ENCODE data around the gene BEAN1. TPM values are rescaled to one million over a fixed set of nuclear protein-coding genes. Genes with fewer than 3 reads are reported as not detected.

Gene BEAN1
- polyA plus RNA-seq, 3 donors = 0.12 to 0.81 TPM; not detected in 1

- Mint-ChIP-seq H3K27ac (no peak overlapping the region), H3K27me3 (ENCODE audit: low read depth in 3 of 3) (peaks cover 0 to 12% (median 6%) of the 10 kb centered on the region in 3 donors), H3K4me1 (no peaks in the 10 kb centered on the region), H3K9me3 (peaks cover 0 to 6% (median 1%) of the 10 kb centered on the region in 7 donors), H3K4me3 (no peak overlapping the region), H3K36me3 (no peaks in the 10 kb centered on the region)
- WGBS (ENCODE audit: insufficient coverage) = 95% methylated on average over 4 of the region's 4 CpGs
- TF ChIP-seq, protein P1, sequence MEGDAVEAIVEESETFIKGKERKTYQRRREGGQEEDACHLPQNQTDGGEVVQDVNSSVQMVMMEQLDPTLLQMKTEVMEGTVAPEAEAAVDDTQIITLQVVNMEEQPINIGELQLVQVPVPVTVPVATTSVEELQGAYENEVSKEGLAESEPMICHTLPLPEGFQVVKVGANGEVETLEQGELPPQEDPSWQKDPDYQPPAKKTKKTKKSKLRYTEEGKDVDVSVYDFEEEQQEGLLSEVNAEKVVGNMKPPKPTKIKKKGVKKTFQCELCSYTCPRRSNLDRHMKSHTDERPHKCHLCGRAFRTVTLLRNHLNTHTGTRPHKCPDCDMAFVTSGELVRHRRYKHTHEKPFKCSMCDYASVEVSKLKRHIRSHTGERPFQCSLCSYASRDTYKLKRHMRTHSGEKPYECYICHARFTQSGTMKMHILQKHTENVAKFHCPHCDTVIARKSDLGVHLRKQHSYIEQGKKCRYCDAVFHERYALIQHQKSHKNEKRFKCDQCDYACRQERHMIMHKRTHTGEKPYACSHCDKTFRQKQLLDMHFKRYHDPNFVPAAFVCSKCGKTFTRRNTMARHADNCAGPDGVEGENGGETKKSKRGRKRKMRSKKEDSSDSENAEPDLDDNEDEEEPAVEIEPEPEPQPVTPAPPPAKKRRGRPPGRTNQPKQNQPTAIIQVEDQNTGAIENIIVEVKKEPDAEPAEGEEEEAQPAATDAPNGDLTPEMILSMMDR (IDR thresholded peaks at IDR 0.05) = no peak
- Histone ChIP-seq H3K9me3 (replicated peaks in 1 of 2; ENCODE audit: control insufficient read depth in 1 of 2, insufficient read depth in 1 of 2, low read length in 2 of 2) (no peaks in the 10 kb centered on the region), H2AFZ (ENCODE audit: insufficient read depth, low read depth, low read length, poor library complexity, severe bottlenecking) (no peak overlapping the region), H3K4me1 (ENCODE audit: control insufficient read depth in 1 of 2, insufficient read depth in 2 of 2, low read length in 2 of 2) (no peaks in the 10 kb centered on the region), H3K27ac (ENCODE audit: low read depth in 1 of 2, low read length in 2 of 2) (no peak overlapping the region), H3K4me2 (replicated peaks; ENCODE audit: extremely low read depth, low read length, poor library complexity, severe bottlenecking) (no peak overlapping the region), H3K4me3 (replicated peaks in 1 of 3; ENCODE audit: low read depth in 2 of 3, low read length in 3 of 3) (no peak overlapping the region), H3K79me2 (ENCODE audit: insufficient read depth, low read length) (no peaks in the 10 kb centered on the region), H3K36me3 (replicated peaks in 1 of 2; ENCODE audit: control insufficient read depth in 1 of 2, insufficient read depth in 2 of 2, low read length in 2 of 2) (no peaks in the 10 kb centered on the region), H3K27me3 (ENCODE audit: control insufficient read depth in 2 of 2, insufficient read depth in 2 of 2, low read length in 2 of 2) (no peaks in the 10 kb centered on the region), H4K20me1 (ENCODE audit: insufficient read depth, low read length) (no peaks in the 10 kb centered on the region), H3K9ac (ENCODE audit: insufficient read depth, low read length, poor library complexity, severe bottlenecking) (no peak overlapping the region)
- intact Hi-C loops (cut with micrococcal nuclease) = no loop called here
- no peak for DNase-seq
These were observed 43.5 kb upstream of the BEAN1 start for GRCh38 chr16:66383551-66383950.

GRCh38 chr16:66385415-66385814, 41.7 kb upstream of the BEAN1 start:
- H3K4me3 Mint-ChIP-seq = no peak overlapping the region

More at GRCh38 chr16:66385415-66385814, 41.7 kb upstream of the BEAN1 start:
- peaks cover 0 to 3% (median 0%) of the 10 kb centered on the region in 7 donors for H3K9me3 Mint-ChIP-seq
- no peaks in the 10 kb centered on the region for H3K27me3 ChIP-seq (ENCODE audit: control insufficient read depth in 2 of 2, insufficient read depth in 2 of 2, low read length in 2 of 2)
- intact Hi-C loops (cut with micrococcal nuclease) = no loop called here
- TF ChIP-seq, protein P1 (IDR thresholded peaks at IDR 0.05) = no peak
- H2AFZ ChIP-seq (ENCODE audit: insufficient read depth, low read depth, low read length, poor library complexity, severe bottlenecking) = no peak overlapping the region
- H3K27ac Mint-ChIP-seq = no peak overlapping the region
- peaks cover 0 to 12% (median 6%) of the 10 kb centered on the region in 3 donors for H3K27me3 Mint-ChIP-seq (ENCODE audit: low read depth in 3 of 3)
- H3K9me3 ChIP-seq (replicated peaks in 1 of 2; ENCODE audit: control insufficient read depth in 1 of 2, insufficient read depth in 1 of 2, low read length in 2 of 2) = no peaks in the 10 kb centered on the region
- no peak overlapping the region for H3K27ac ChIP-seq (ENCODE audit: low read depth in 1 of 2, low read length in 2 of 2)
- no peak for DNase-seq
- no peaks in the 10 kb centered on the region for H3K79me2 ChIP-seq (ENCODE audit: insufficient read depth, low read length)
- no peaks in the 10 kb centered on the region for H3K36me3 ChIP-seq (replicated peaks in 1 of 2; ENCODE audit: control insufficient read depth in 1 of 2, insufficient read depth in 2 of 2, low read length in 2 of 2)
- no peaks in the 10 kb centered on the region for H3K4me1 ChIP-seq (ENCODE audit: control insufficient read depth in 1 of 2, insufficient read depth in 2 of 2, low read length in 2 of 2)
- no peak overlapping the region for H3K4me3 ChIP-seq (replicated peaks in 1 of 3; ENCODE audit: low read depth in 2 of 3, low read length in 3 of 3)
- H3K4me2 ChIP-seq (replicated peaks; ENCODE audit: extremely low read depth, low read length, poor library complexity, severe bottlenecking) = no peak overlapping the region
- H4K20me1 ChIP-seq (ENCODE audit: insufficient read depth, low read length) = no peaks in the 10 kb centered on the region
- WGBS (ENCODE audit: insufficient coverage) = 100% methylated on average over 2 of the region's 4 CpGs
- no peaks in the 10 kb centered on the region for H3K4me1 Mint-ChIP-seq
- no peak overlapping the region for H3K9ac ChIP-seq (ENCODE audit: insufficient read depth, low read length, poor library complexity, severe bottlenecking)
- H3K36me3 Mint-ChIP-seq = no peaks in the 10 kb centered on the region
